Measurements from ENCODE around the gene NPY5R.

- TF ChIP-seq CTCF (conservative IDR thresholded peaks at IDR 0.05) (no peak), ZFX (IDR thresholded peaks at IDR 0.05) (no peak)
Measured at GRCh38 chr4:163392328-163392727, 48.6 kb downstream of the NPY5R start.
